Tongue (tissue), 2 donors: Measurements from ENCODE around the gene ZBTB46. TPM values are rescaled to one million over a fixed set of nuclear protein-coding genes. Genes with fewer than 3 reads are reported as not detected.

Source experiments
- DNase-seq: peaks from one replicate; pipeline ENCODE4 v3.0.0-alpha.2; 2015
- total RNA-seq: library from RNA; depleted of rRNA; stranded (reverse); fragments of >200 nt; gene quantifications from one replicate; pipeline ENCODE4 v1.2.3, GENCODE V29; 2014

Gene ZBTB46
- total RNA-seq, 1 donor from 2014 or later = 28.6 TPM

GRCh38 chr20:63745424-63745805, 85.6 kb downstream of the ZBTB46 start:
- DNase-seq = no peak

GRCh38 chr20:63744574-63745423, 86.3 kb downstream of the ZBTB46 start:
- no peak for DNase-seq

DNA sequence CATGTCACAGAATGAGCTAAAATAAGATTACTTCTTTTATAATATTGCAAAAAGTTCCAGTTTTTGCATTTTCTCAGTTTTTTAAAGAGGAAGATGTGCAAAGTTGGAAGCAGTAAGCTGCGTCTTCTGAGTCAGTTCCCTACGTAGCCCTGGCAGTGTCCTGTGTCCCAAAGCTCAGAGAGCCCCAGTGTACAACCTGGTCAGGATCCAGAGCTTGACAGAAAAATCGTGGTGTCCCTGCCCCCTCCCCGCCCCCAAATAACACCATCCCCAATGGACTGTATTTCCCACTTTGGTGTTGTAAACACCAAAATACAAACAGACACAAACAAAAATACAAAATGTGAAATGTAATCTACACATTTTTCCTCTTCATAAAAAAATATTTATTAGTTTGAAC, 86.9 kb downstream of the ZBTB46 start:
- no peak for DNase-seq

DNA sequence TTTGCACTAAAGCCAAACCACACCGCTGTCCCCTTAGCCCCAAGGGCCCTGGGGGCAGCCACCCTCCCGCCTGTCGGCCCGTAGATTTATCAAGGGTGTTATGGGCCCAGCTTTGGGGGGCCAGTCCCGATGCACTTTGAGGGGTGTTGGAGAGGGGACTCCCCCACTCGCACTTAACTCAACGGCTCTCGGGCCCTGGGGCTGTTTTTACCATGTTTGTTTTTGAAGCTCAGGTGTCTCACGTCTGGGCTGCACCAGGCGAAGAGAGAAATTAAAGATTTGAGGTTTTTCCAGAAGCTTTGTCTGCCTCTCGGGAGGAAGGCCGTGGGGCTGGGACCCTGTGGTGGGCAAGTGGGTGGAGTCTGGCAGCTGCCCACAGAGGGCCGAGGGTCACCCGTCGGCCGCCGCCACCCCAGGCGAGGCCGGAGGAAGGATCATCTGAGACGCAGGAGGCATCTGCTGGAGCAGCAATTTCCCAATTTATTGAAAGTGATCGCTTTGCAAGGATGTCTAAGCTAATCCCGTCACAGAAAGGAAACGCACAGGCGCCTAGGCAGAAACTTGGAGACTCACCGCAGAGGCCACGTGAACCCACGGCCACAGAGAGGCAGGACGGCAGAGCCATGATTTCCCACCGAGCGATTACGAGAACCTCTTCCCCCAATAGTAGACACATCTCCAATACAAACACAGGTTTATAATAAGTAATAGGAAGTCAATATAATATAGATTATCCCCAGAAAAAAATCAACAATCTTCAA, 87.7 kb downstream of the ZBTB46 start:
- DNase-seq = no peak

DNA sequence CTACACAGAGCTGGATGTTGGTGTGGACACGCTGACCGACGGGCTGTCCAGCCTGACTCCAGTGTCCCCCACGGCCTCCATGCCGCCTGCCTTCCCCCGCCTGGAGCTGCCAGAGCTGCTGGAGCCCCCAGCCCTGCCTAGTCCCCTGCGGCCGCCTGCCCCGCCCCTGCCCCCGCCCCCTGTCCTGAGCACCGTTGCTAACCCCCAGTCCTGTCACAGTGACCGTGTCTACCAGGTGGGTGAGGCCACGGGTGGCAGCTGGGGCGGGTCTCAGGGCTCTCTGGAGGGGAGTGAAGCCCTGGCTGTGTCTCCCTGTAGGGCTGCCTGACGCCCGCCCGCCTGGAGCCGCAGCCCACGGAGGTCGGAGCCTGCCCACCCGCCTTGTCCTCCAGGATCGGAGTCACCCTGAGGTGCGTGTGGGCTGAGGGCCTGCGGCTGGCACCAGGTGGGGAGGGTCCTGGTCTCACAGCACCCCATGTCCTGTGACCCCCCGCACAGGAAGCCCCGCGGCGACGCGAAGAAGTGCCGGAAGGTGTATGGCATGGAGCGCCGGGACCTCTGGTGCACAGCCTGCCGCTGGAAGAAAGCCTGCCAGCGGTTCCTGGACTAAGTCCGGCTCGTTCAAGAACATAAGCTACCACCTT, 88.6 kb downstream of the ZBTB46 start:
- DNase-seq = no peak

- no peak for DNase-seq
Measured at GRCh38 chr20:63741676-63742380, 89.2 kb downstream of the ZBTB46 start.

DNA sequence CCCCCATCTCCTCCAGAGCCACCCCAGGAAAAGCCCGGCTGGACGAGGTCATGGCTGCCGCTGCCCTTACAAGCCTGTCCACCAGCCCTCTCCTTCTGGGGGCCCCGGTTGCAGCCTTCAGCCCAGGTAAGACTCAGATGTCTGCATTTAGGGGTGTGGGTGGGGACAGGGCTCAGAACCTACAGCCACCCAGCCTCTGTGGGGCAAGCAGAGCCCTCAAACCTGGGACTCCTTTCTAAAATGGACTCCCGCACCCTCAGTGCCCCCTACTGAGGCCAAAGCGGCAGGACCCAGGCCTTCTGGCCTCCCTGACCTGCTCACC, 89.7 kb downstream of the ZBTB46 start:
- no peak for DNase-seq

- peak; percentile 96 for DNase-seq
Measured at GRCh38 chr20:63740627-63741353, 90.3 kb downstream of the ZBTB46 start.

DNA sequence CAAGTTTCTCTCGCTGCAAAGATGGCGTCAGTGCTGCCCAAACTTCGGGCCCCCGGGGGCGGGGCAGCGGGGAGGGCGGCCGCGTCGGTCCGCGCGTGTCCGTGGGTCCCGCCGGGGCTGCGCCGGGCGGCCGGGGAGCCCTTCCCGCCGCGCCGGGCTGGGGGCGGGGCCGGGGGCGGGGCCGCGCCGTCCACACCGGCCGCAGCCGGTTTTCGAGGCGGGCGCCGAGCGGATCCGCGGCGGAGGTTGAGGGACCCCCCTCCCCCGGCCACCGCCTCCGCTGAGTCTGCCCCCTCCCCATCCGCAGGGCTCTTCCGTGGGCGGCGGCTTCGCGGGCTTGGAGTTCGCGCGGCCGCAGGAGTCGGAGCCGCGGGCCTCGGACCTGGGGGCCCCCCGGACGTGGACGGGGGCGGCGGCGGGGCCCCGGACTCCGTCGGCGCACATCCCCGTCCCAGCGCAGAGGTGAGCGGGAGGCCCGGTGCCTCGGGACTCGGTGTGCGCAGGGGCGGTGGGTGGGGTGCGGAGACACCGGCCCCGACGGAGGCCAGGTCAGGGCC, 90.9 kb downstream of the ZBTB46 start:
- DNase-seq = peak; percentile 69

- peak; percentile 92 for DNase-seq
Measured at GRCh38 chr20:63739130-63740069, 91.7 kb downstream of the ZBTB46 start, which contains the start of gene SLC2A4RG. Gene SLC2A4RG, plus strand, starts transcription at chr20:63739776. Its CDS starts 137 bp downstream, at chr20:63739913.

DNA sequence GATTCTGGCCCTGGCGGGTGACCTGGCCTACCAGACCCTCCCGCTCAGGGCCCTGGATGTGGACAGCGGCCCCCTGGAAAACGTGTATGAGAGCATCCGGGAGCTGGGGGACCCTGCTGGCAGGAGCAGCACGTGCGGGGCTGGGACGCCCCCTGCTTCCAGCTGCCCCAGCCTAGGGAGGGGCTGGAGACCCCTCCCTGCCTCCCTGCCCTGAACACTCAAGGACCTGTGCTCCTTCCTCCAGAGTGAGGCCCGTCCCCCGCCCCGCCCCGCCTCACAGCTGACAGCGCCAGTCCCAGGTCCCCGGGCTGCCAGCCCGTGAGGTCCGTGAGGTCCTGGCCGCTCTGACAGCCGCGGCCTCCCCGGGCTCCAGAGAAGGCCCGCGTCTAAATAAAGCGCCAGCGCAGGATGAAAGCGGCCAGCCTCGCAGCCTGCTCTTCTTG, 92.4 kb downstream of the ZBTB46 start:
- peak; percentile 80 for DNase-seq

- no peak for DNase-seq
Measured at GRCh38 chr20:63737945-63738686, 92.9 kb downstream of the ZBTB46 start.

DNA sequence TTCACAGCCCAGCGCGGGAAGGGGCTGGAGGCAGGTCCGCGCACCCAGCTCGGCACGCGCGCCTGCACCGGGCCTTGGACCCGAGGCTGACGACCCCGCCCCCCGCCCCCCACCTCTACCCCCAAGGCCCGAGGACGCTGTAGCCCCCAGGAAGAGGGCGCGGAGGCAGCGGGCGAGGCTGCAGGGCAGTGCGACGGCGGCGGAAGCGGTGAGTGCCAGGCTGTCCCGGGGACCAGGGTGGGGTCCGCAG, 93.4 kb downstream of the ZBTB46 start:
- no peak for DNase-seq

- DNase-seq = no peak
Measured at GRCh38 chr20:63736893-63737694, 94.0 kb downstream of the ZBTB46 start.

GRCh38 chr20:63735859-63736718, 95.0 kb downstream of the ZBTB46 start, which contains the start of gene LIME1:
Gene LIME1, plus strand, starts transcription at chr20:63736664. Its CDS starts 886 bp downstream, at chr20:63737550.
- DNase-seq = no peak

DNA sequence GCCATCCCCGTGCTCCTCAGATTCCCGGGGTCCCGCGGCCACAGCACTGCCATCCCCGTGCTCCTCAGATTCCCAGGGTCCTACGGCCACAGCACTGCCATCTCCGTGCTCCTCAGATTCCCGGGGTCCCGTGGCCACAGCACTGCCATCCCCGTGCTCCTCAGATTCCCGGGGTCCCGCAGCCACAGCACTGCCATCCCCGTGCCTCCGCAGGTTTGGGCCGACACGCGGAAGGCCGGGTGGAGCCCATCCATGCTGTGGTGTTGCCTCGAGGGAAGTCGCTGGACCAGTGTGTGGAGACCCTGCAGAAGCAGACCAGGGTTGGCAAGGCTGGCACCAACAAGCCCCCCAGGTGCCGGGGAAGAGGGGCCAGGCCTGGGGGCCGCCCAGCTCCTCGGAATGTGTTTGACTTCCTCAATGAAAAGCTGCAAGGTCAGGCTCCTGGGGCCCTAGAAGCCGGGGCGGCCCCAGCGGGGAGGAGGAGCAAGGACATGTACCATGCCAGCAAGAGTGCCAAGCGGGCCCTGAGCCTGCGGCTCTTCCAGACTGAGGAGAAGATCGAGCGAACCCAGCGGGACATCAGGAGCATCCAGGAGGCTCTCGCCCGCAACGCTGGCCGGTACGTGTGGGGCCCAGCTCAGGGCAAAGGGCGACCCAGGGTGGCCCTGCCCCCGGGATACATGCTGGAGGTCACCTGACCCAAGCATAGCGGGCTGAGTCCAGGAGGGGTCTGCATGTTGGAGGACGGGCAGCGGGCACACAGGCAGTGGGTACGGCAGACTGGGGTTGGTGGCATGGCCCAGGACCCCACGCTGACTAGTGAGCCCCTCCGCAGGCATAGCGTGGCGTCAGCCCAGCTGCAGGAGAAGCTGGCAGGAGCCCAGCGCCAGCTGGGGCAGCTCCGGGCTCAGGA, 95.9 kb downstream of the ZBTB46 start:
- peak; percentile 54 for DNase-seq
